SK-N-SH (cell line): ENCODE measurements around the gene MAST4. TPM values are rescaled to one million over a fixed set of nuclear protein-coding genes. Genes with fewer than 3 reads are reported as not detected.

Source experiments
- CTCF ChIA-PET: fragments of 300-600, 350-600 bp; formaldehyde crosslinking; extraction: SDS; loops from one replicate; lab custom pipeline; 2021; lab: Yijun Ruan, JAX
- POLR2A ChIA-PET: fragments of 350-600 bp; sonication (Branson Sonifier 250); formaldehyde crosslinking; extraction: SDS; loops from one replicate; lab custom pipeline; 2020; ENCODE audit warnings: antibody characterized with exemption, inconsistent platforms; lab: Yijun Ruan, JAX
- DNase-seq: peaks from one replicate; pipeline ENCODE4 v3.0.0; 2012
- H2AFZ ChIP-seq: fragments of 200-600 bp; sonication (generic); 2 replicates; pipeline ENCODE4 v1.8.1; 2016; ENCODE audit warnings: antibody characterized with exemption, mild to moderate bottlenecking, low read depth
- H3F3A ChIP-seq: fragments of 200-600 bp; sonication (generic); replicated peaks from 2 replicates; pipeline ENCODE3; 2016; ENCODE audit warnings: antibody characterized with exemption, mild to moderate bottlenecking; ENCODE audit not compliant: insufficient read depth
- H3K27ac ChIP-seq, 2 experiments: fragments of 200-500 bp in 1 of 2; fragments of 200-600 bp in 1 of 2; sonication (Bioruptor generic) in 1 of 2; sonication (generic), shearing (Covaris generic) in 1 of 2; 2 replicates each; pipeline versions ENCODE4 v1.5.1 to v1.6.1; 2014 to 2016; ENCODE audit warnings: low read depth in 2 of 2, inconsistent platforms in 1 of 2, low read length in 1 of 2, mild to moderate bottlenecking in 1 of 2, mixed read lengths in 1 of 2
- H3K27me3 ChIP-seq: fragments of 200-600 bp; sonication (generic), shearing (Covaris generic); 2 replicates; pipeline ENCODE4 v1.6.1; 2016; ENCODE audit warnings: mixed run types; ENCODE audit not compliant: insufficient read depth
- H3K36me3 ChIP-seq, 2 experiments: fragments of 200-500 bp in 1 of 2; fragments of 200-600 bp in 1 of 2; sonication (Bioruptor generic) in 1 of 2; sonication (generic) in 1 of 2; replicated peaks in 1 of 2; 2 replicates each; pipeline versions ENCODE3 to v1.5.1; 2014 to 2016; ENCODE audit warnings: low read length in 1 of 2, mild to moderate bottlenecking in 1 of 2; ENCODE audit not compliant: insufficient read depth in 2 of 2, control insufficient read depth in 1 of 2
- H3K4me1 ChIP-seq, 2 experiments: fragments of 200-500 bp in 1 of 2; fragments of 200-600 bp in 1 of 2; sonication (Bioruptor generic) in 1 of 2; sonication (generic), shearing (Covaris generic) in 1 of 2; 2 replicates each; pipeline versions ENCODE4 v1.5.1 to v1.6.1; 2014 to 2016; ENCODE audit warnings: low read depth in 1 of 2, low read length in 1 of 2, mixed run types in 1 of 2; ENCODE audit not compliant: insufficient read depth in 2 of 2, control insufficient read depth in 1 of 2
- H3K4me2 ChIP-seq: fragments of 200-600 bp; sonication (generic), shearing (Covaris generic); 2 replicates; pipeline ENCODE4 v1.6.1; 2017; ENCODE audit warnings: mixed run types
- H3K4me3 ChIP-seq, 2 experiments: fragments of 200-500 bp in 1 of 2; fragments of 200-600 bp in 1 of 2; sonication (Bioruptor generic) in 1 of 2; sonication (generic), shearing (Covaris generic) in 1 of 2; 2 replicates each; pipeline versions ENCODE4 v1.5.1 to v1.8.1; 2014 to 2016; ENCODE audit warnings: low read depth in 2 of 2, inconsistent platforms in 1 of 2, low read length in 1 of 2, mild to moderate bottlenecking in 1 of 2, mixed read lengths in 1 of 2, moderate library complexity in 1 of 2
- H3K79me2 ChIP-seq: fragments of 200-600 bp; sonication (generic); 2 replicates; pipeline ENCODE4 v1.8.1; 2017; ENCODE audit warnings: mild to moderate bottlenecking; ENCODE audit not compliant: insufficient read depth
- H3K9ac ChIP-seq: fragments of 200-600 bp; sonication (generic); 2 replicates; pipeline ENCODE4 v1.6.1; 2017; ENCODE audit warnings: mixed run types
- H3K9me2 ChIP-seq: fragments of 200-600 bp; sonication (generic); 2 replicates; pipeline ENCODE4 v1.6.1; 2017; ENCODE audit warnings: mixed run types
- H3K9me3 ChIP-seq: fragments of 200-600 bp; sonication (generic); 2 replicates; pipeline ENCODE4 v1.6.1; 2017; ENCODE audit warnings: mixed run types, mild to moderate bottlenecking, moderate library complexity
- H4K20me1 ChIP-seq: fragments of 200-600 bp; sonication (generic); 2 replicates; pipeline ENCODE4 v1.6.1; 2017; ENCODE audit warnings: mild to moderate bottlenecking, mixed run types; ENCODE audit not compliant: insufficient read depth
- EP300 ChIP-seq, 2 experiments: IDR thresholded peaks; 2 replicates each; pipeline versions ENCODE4 v1.4.0 to v1.6.1; 2012; ENCODE audit warnings: borderline replicate concordance in 1 of 2, low read depth in 1 of 2, low read length in 1 of 2
- FOSL2 ChIP-seq: IDR thresholded peaks from 2 replicates; pipeline ENCODE4 v1.4.0; 2012; ENCODE audit warnings: low read depth, mild to moderate bottlenecking, moderate library complexity, borderline replicate concordance
- FOXJ3 ChIP-seq: sonication (generic); formaldehyde crosslinking; IDR thresholded peaks from 2 replicates; pipeline ENCODE4 v1.5.1; 2020; ENCODE audit warnings: mild to moderate bottlenecking, missing genetic modification reagents
- FOXM1 ChIP-seq: IDR thresholded peaks from 2 replicates; pipeline ENCODE4 v1.4.0; 2012; ENCODE audit warnings: low read depth, mild to moderate bottlenecking
- GABPA ChIP-seq: IDR thresholded peaks from 2 replicates; pipeline ENCODE4 v1.4.0; 2012; ENCODE audit warnings: low read depth, mild to moderate bottlenecking
- IRF3 ChIP-seq: fragments of 150-350 bp; IDR thresholded peaks from 2 replicates; pipeline ENCODE4 v1.6.1; 2016; ENCODE audit warnings: mild to moderate bottlenecking, low read depth, low read length
- JUND ChIP-seq: IDR thresholded peaks from 2 replicates; pipeline ENCODE4 v1.4.0; 2012
- MAX ChIP-seq: IDR thresholded peaks from 2 replicates; pipeline ENCODE4 v1.4.0; 2012; ENCODE audit warnings: low read depth
- MXI1 ChIP-seq: IDR thresholded peaks from 2 replicates; pipeline ENCODE4 v1.6.1; 2012; ENCODE audit warnings: mild to moderate bottlenecking, low read depth, low read length, improper control_type of control experiment
- NRF1 ChIP-seq: IDR thresholded peaks from 2 replicates; pipeline ENCODE4 v1.6.1; 2012; ENCODE audit warnings: low read depth, mild to moderate bottlenecking, low read length
- PBX3 ChIP-seq: IDR thresholded peaks from 2 replicates; pipeline ENCODE4; 2012
- POLR2AphosphoS5 ChIP-seq: IDR thresholded peaks from 2 replicates; pipeline ENCODE4 v1.6.1; 2012; ENCODE audit warnings: low read depth, low read length
- RAD21 ChIP-seq: IDR thresholded peaks from 2 replicates; pipeline ENCODE4 v1.6.1; 2012; ENCODE audit warnings: mild to moderate bottlenecking, low read length
- RCOR1 ChIP-seq: fragments of 150-350 bp; IDR thresholded peaks from 2 replicates; pipeline ENCODE4 v1.6.1; 2017; ENCODE audit warnings: antibody characterized with exemption, low read length
- SIN3A ChIP-seq: IDR thresholded peaks from 2 replicates; pipeline ENCODE4 v1.6.1; 2012; ENCODE audit warnings: low read depth, mild to moderate bottlenecking, low read length, moderate library complexity, borderline replicate concordance
- SMC3 ChIP-seq: IDR thresholded peaks from 2 replicates; pipeline ENCODE4 v1.6.1; 2012; ENCODE audit warnings: low read depth, low read length, improper control_type of control experiment
- TAF1 ChIP-seq: IDR thresholded peaks from 2 replicates; pipeline ENCODE4 v1.6.1; 2012; ENCODE audit warnings: low read depth, mild to moderate bottlenecking, low read length, moderate library complexity, borderline replicate concordance
- TEAD4 ChIP-seq: IDR thresholded peaks from 2 replicates; pipeline ENCODE4 v1.4.0; 2012; ENCODE audit warnings: mild to moderate bottlenecking, borderline replicate concordance; ENCODE audit not compliant: insufficient read depth
- WGBS: methylation state at CpG from one replicate; pipeline ENCODE4 v1.1.6; 2017; ENCODE audit warnings: low lambda C conversion rate; 5-methylcytosine and 5-hydroxymethylcytosine counted together
- polyA plus RNA-seq, 3 experiments: library from polyadenylated mRNA; depleted of rRNA; stranded (reverse); fragments of >200 nt; gene quantifications; 2 replicates each; pipeline ENCODE4 v1.2.3, GENCODE V29; 2012
- TF ChIP-seq, protein P1 (sequence below): fragments of 150-350 bp; IDR thresholded peaks from 2 replicates; pipeline ENCODE4 v1.6.1; 2017; ENCODE audit warnings: antibody characterized with exemption, low read length, low read depth, borderline replicate concordance
- TF ChIP-seq, protein P2 (sequence below): IDR thresholded peaks from 2 replicates; pipeline ENCODE4 v1.4.0; 2012; ENCODE audit warnings: low read depth, borderline replicate concordance

The MAST4 gene
- polyA plus RNA-seq, 1 of the 3 experiments (the other 2 are of a cell fraction): 2.2 TPM

GRCh38 chr5:67160985-67161384 is 564.8 kb downstream of the MAST4 start (continued):
- TF ChIP-seq PBX3 (peak; percentile 22; the same call in 1 of the 2 replicates), IRF3 (no peak), NRF1 (no peak), FOXJ3 (no peak), FOSL2 (peak; percentile 51; the same call in 1 of the 2 replicates), GABPA (no peak)

DNA sequence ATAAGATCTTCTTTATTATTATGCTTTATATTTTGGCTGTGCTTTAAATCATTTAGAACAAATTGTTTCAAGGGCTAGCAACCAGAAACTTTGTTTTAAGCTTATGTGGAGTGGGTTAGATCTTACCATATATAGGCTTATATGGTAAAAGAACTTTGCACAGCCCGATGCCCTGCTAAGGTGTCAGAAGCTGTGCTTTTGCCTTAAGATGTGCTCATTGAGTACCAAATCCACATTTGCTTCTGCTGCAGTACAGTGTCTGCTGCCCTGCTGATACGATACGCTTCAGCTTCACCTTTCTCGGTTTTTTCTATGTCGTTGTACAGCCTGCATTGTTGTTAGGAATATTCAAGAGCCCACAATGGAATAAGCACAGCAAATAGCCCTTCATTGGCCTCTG is 565.6 kb downstream of the MAST4 start:
- H3K9me2 ChIP-seq: no peaks in the 10 kb centered on the region
- H3K79me2 ChIP-seq: no peaks in the 10 kb centered on the region
- 100% methylated on average over 5 of the region's 5 CpGs for WGBS
- DNase-seq: no peak
- ChIA-PET CTCF (interaction anchor here (0.7 to 13.3 kb wide), 5 partner anchors 11 to 1091 kb away, joined by 4 to 201 read pairs (median 5); no protein-coding TSS in a partner anchor), POLR2A (no interaction called here)
- no peak overlapping the region for H3K27ac ChIP-seq
- no peaks in the 10 kb centered on the region for H4K20me1 ChIP-seq
- no peaks in the 10 kb centered on the region for H3K9me3 ChIP-seq
- no peaks in the 10 kb centered on the region for H3K27me3 ChIP-seq
- no peak overlapping the region for H3K4me3 ChIP-seq
- peaks cover 5% of the 10 kb centered on the region for H3F3A ChIP-seq
- peaks cover 0 to 26% of the 10 kb centered on the region in 2 experiments for H3K36me3 ChIP-seq
- H3K9ac ChIP-seq: no peak overlapping the region
- no peak overlapping the region for H3K4me2 ChIP-seq
- no peak overlapping the region for H2AFZ ChIP-seq
- peaks cover 11 to 14% of the 10 kb centered on the region in 2 experiments; a peak in 2 of 4 replicates for H3K4me1 ChIP-seq
- TF ChIP-seq EP300 (IDR thresholded peaks at IDR 0.05; ENCODE audit: borderline replicate concordance in 1 of 2, low read depth in 1 of 2, low read length in 1 of 2): no peak
- no peak for TF ChIP-seq PBX3
- TF ChIP-seq, protein P1, sequence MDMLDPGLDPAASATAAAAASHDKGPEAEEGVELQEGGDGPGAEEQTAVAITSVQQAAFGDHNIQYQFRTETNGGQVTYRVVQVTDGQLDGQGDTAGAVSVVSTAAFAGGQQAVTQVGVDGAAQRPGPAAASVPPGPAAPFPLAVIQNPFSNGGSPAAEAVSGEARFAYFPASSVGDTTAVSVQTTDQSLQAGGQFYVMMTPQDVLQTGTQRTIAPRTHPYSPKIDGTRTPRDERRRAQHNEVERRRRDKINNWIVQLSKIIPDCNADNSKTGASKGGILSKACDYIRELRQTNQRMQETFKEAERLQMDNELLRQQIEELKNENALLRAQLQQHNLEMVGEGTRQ: no peak
- TF ChIP-seq TAF1: no peak
- no peak for TF ChIP-seq NRF1
- TF ChIP-seq, protein P2, sequence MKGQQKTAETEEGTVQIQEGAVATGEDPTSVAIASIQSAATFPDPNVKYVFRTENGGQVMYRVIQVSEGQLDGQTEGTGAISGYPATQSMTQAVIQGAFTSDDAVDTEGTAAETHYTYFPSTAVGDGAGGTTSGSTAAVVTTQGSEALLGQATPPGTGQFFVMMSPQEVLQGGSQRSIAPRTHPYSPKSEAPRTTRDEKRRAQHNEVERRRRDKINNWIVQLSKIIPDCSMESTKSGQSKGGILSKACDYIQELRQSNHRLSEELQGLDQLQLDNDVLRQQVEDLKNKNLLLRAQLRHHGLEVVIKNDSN: no peak
- TF ChIP-seq RCOR1: no peak
- TF ChIP-seq FOXM1: no peak
- no peak for TF ChIP-seq RAD21
- TF ChIP-seq MXI1: no peak
- TF ChIP-seq SMC3: no peak
- TF ChIP-seq POLR2AphosphoS5: no peak
- no peak for TF ChIP-seq JUND
- no peak for TF ChIP-seq IRF3
- no peak for TF ChIP-seq MAX
- no peak for TF ChIP-seq SIN3A
- TF ChIP-seq TEAD4: no peak
